PC-9 (cell line): ENCODE measurements around the gene E2F1. TPM values are rescaled to one million over a fixed set of nuclear protein-coding genes. Genes with fewer than 3 reads are reported as not detected.
"Not testable (repeated sequence)": the region's sequence is repeated elsewhere in the genome, so short reads cannot be mapped to it uniquely, and the experiment has no call there.

Experiments used
- BruUV-seq: library from RNA; stranded (reverse); fragments of 400-500 nt; replicated peaks from 2 replicates; lab custom pipeline; 2021; lab: Mats Ljungman, UMichigan
- CTCF ChIA-PET: fragments of 300-600 bp; sonication (Branson Sonifier 250); formaldehyde crosslinking; loops from one replicate; lab custom pipeline; 2022; ENCODE audit warnings: antibody characterized with exemption; lab: Charles Lee
- POLR2A ChIA-PET: fragments of 300-600 bp; sonication (Branson Sonifier 250); formaldehyde crosslinking; loops from one replicate; lab custom pipeline; 2022; ENCODE audit warnings: antibody characterized with exemption; ENCODE audit not compliant: unreplicated experiment; lab: Charles Lee
- DNase-seq, 2 experiments: peaks; one replicate each; pipeline versions ENCODE4 v3.0.0 to v3.0.0-alpha.2; 2015 to 2022; ENCODE audit warnings: mixed read lengths in 1 of 2
- H2AFZ ChIP-seq: fragments of 200-600 bp; sonication (generic); 2 replicates; pipeline ENCODE4 v1.8.1; 2017; ENCODE audit warnings: antibody characterized with exemption
- H3F3A ChIP-seq: fragments of 200-600 bp; sonication (generic); 2 replicates; pipeline ENCODE4 v1.8.1; 2017; ENCODE audit warnings: antibody characterized with exemption, mild to moderate bottlenecking, low read depth; ENCODE audit not compliant: insufficient read depth
- H3K27ac ChIP-seq: fragments of 200-600 bp; sonication (generic); 2 replicates; pipeline ENCODE4 v1.6.1; 2016; ENCODE audit warnings: mixed run types
- H3K27me3 ChIP-seq: fragments of 200-600 bp; sonication (generic); 2 replicates; pipeline ENCODE4 v1.6.1; 2016; ENCODE audit warnings: low read depth, mixed run types; ENCODE audit not compliant: insufficient read depth
- H3K36me3 ChIP-seq: fragments of 200-600 bp; sonication (generic); 2 replicates; pipeline ENCODE4 v1.6.1; 2016; ENCODE audit warnings: low read depth, mixed run types
- H3K4me1 ChIP-seq: fragments of 200-600 bp; sonication (generic); replicated peaks from 2 replicates; pipeline ENCODE4 v1.6.1; 2016; ENCODE audit warnings: mixed run types; ENCODE audit not compliant: insufficient read depth
- H3K4me2 ChIP-seq: fragments of 200-600 bp; sonication (generic); 2 replicates; pipeline ENCODE4 v1.6.1; 2017; ENCODE audit warnings: mixed run types
- H3K4me3 ChIP-seq: fragments of 200-600 bp; sonication (generic); 2 replicates; pipeline ENCODE4 v1.6.1; 2016; ENCODE audit warnings: mixed run types
- H3K79me2 ChIP-seq: fragments of 200-600 bp; sonication (generic); 2 replicates; pipeline ENCODE4 v1.6.1; 2017; ENCODE audit warnings: low read depth, mixed run types
- H3K9me2 ChIP-seq: fragments of 200-600 bp; sonication (generic); 2 replicates; pipeline ENCODE4 v1.8.1; 2017; ENCODE audit warnings: mild to moderate bottlenecking; ENCODE audit not compliant: insufficient read depth
- H3K9me3 ChIP-seq: fragments of 200-600 bp; sonication (generic); 2 replicates; pipeline ENCODE4 v1.8.1; 2016; ENCODE audit warnings: low read depth; ENCODE audit not compliant: insufficient read depth
- H4K20me1 ChIP-seq: fragments of 200-600 bp; sonication (generic); 2 replicates; pipeline ENCODE4 v1.8.1; 2017; ENCODE audit not compliant: insufficient read depth
- CTCF ChIP-seq: fragments of 200-600 bp; sonication (generic); conservative IDR thresholded peaks from 2 replicates; pipeline ENCODE4 v1.6.1; 2017; ENCODE audit warnings: mixed run types, antibody characterized with exemption, mild to moderate bottlenecking, moderate library complexity
- EZH2 ChIP-seq: fragments of 200-600 bp; sonication (generic); IDR thresholded peaks from 2 replicates; pipeline ENCODE4 v1.8.0; 2017; ENCODE audit warnings: antibody characterized with exemption, low read depth
- intact Hi-C: fragments of 100-400 bp; cut with micrococcal nuclease; formaldehyde crosslinking; loops from one replicate; pipeline ENCODE4 v1.10.0; 2022; ENCODE audit not compliant: unreplicated experiment
- total RNA-seq: library from RNA; stranded (reverse); gene quantifications from 2 replicates; pipeline ENCODE4 v1.2.3, GENCODE V29; 2021

The E2F1 gene
- total RNA-seq, 1 experiment from 2014 or later: 31.5 TPM

GRCh38 chr20:33635341-33635740 is 50.8 kb downstream of the E2F1 start:
- Histone ChIP-seq H3K9me3 (no peaks in the 10 kb centered on the region), H3K27ac (no peak overlapping the region), H2AFZ (no peak overlapping the region), H3K4me2 (no peak overlapping the region), H3K4me3 (no peak overlapping the region), H4K20me1 (no peaks in the 10 kb centered on the region), H3F3A (no peaks in the 10 kb centered on the region), H3K36me3 (peaks cover 10% of the 10 kb centered on the region; the same call in 1 of the 2 replicates), H3K9me2 (no peaks in the 10 kb centered on the region), H3K79me2 (no peaks in the 10 kb centered on the region), H3K4me1 (no peaks in the 10 kb centered on the region), H3K27me3 (no peaks in the 10 kb centered on the region)
- ChIA-PET CTCF (no interaction called here), POLR2A (no interaction called here)
- intact Hi-C loops: no loop called here
- TF ChIP-seq CTCF: no peak
- no peak for TF ChIP-seq EZH2
- no peak for DNase-seq
- no TSS peak for BruUV-seq

GRCh38 chr20:33631910-33632309 is 54.3 kb downstream of the E2F1 start:
- not testable (repeated sequence) for H3K9me3 ChIP-seq, BruUV-seq
- POLR2A ChIA-PET: interaction anchor here (0.6 kb wide), 1 partner anchor 187 kb away, joined by 3 read pairs; no protein-coding TSS in a partner anchor

GRCh38 chr20:33630507-33630906 is 55.7 kb downstream of the E2F1 start:
- no TSS peak for BruUV-seq
- intact Hi-C loops: no loop called here
- CTCF ChIA-PET: no interaction called here

More at GRCh38 chr20:33631910-33632309, 54.3 kb downstream of the E2F1 start:
- H3K27me3 ChIP-seq, H4K20me1 ChIP-seq, CTCF ChIA-PET, H3K27ac ChIP-seq, H3F3A ChIP-seq, H3K4me1 ChIP-seq, H3K79me2 ChIP-seq, H3K9me2 ChIP-seq, H2AFZ ChIP-seq, H3K4me3 ChIP-seq, intact Hi-C loops, H3K4me2 ChIP-seq, DNase-seq: not testable (repeated sequence)
- H3K36me3 ChIP-seq: peaks cover 10% of the 10 kb centered on the region; the same call in 1 of the 2 replicates

More at GRCh38 chr20:33630507-33630906, 55.7 kb downstream of the E2F1 start:
- Histone ChIP-seq H3K4me3 (no peak overlapping the region), H3K4me2 (no peak overlapping the region), H3F3A (no peaks in the 10 kb centered on the region), H3K9me3 (no peaks in the 10 kb centered on the region), H3K4me1 (no peaks in the 10 kb centered on the region), H3K9me2 (no peaks in the 10 kb centered on the region), H3K79me2 (no peaks in the 10 kb centered on the region), H4K20me1 (no peaks in the 10 kb centered on the region; the same call in 1 of the 2 replicates), H2AFZ (no peak overlapping the region), H3K36me3 (0 out of 2 replicates have a peak, but pooled peaks cover 6% of the 10 kb centered on the region), H3K27me3 (no peaks in the 10 kb centered on the region), H3K27ac (no peak overlapping the region)
- DNase-seq: no peak
- POLR2A ChIA-PET: no interaction called here
- TF ChIP-seq EZH2: no peak
- no peak for TF ChIP-seq CTCF
